ENCODE measurements around the gene SYAP1. TPM values are rescaled to one million over a fixed set of nuclear protein-coding genes. Genes with fewer than 3 reads are reported as not detected.

Gene SYAP1
- total RNA-seq, 1 experiment from 2014 or later: 18.5 TPM

- TF ChIP-seq ZNF671 (CRISPR knock-in tag; IDR thresholded peaks at IDR 0.05) (no peak), CBFB (CRISPR knock-in tag; IDR thresholded peaks at IDR 0.05; ENCODE audit: low read depth) (no peak), E2F5 (CRISPR knock-in tag; IDR thresholded peaks at IDR 0.05) (no peak), ETV6 (CRISPR knock-in tag; IDR thresholded peaks at IDR 0.05) (no peak), ZNF396 (CRISPR knock-in tag; IDR thresholded peaks at IDR 0.05; ENCODE audit: borderline replicate concordance) (no peak), E2F1 (CRISPR knock-in tag; IDR thresholded peaks at IDR 0.05) (no peak), ZNF219 (CRISPR knock-in tag; IDR thresholded peaks at IDR 0.05; ENCODE audit: borderline replicate concordance) (no peak), ZBTB43 (CRISPR knock-in tag; IDR thresholded peaks at IDR 0.05) (no peak), ZSCAN18 (CRISPR knock-in tag; IDR thresholded peaks at IDR 0.05) (no peak)
Observed at GRCh38 chrX:16804923-16805464, 85.6 kb downstream of the SYAP1 start (continued).

- Mint-ChIP-seq H3K27ac (no peak overlapping the region), H3K9me3 (no peaks in the 10 kb centered on the region), H3K27me3 (ENCODE audit: low read depth) (no peaks in the 10 kb centered on the region), H3K4me3 (no peak overlapping the region), H3K4me1 (peaks cover 15% of the 10 kb centered on the region), H3K36me3 (peaks cover 5% of the 10 kb centered on the region; the same call in 1 of the 2 replicates)
- DNase-seq (ENCODE audit: low spot score) (no peak), ATAC-seq (peak; percentile 26; the same call in 1 of the 2 replicates)
- TF ChIP-seq USF1 (CRISPR knock-in tag; IDR thresholded peaks at IDR 0.05) (no peak), KAT7 (CRISPR knock-in tag; IDR thresholded peaks at IDR 0.05; ENCODE audit: borderline replicate concordance) (no peak), ETV6 (CRISPR knock-in tag; IDR thresholded peaks at IDR 0.05) (no peak), ZNF512 (CRISPR knock-in tag; IDR thresholded peaks at IDR 0.05; ENCODE audit: borderline replicate concordance) (no peak), USF2 (CRISPR knock-in tag; IDR thresholded peaks at IDR 0.05) (no peak), NFATC4 (CRISPR knock-in tag; IDR thresholded peaks at IDR 0.05) (no peak), ZNF281 (CRISPR knock-in tag; IDR thresholded peaks at IDR 0.05) (no peak), ERG (CRISPR knock-in tag; IDR thresholded peaks at IDR 0.05) (no peak), OVOL2 (CRISPR knock-in tag; IDR thresholded peaks at IDR 0.05; ENCODE audit: borderline replicate concordance) (no peak), MAX (CRISPR knock-in tag; IDR thresholded peaks at IDR 0.05) (no peak), SP1 (CRISPR knock-in tag; conservative IDR thresholded peaks at IDR 0.05) (no peak), FOXK1 (CRISPR knock-in tag; IDR thresholded peaks at IDR 0.05) (no peak), SMAD4 (CRISPR knock-in tag; IDR thresholded peaks at IDR 0.05) (no peak)
- POLR2A ChIA-PET: interaction anchor here (0.9 kb wide), 1 partner anchor 63 kb away, joined by 3 read pairs; the partner anchor contains the start of gene RBBP7
- CTCF ChIA-PET: no interaction called here
Observed at GRCh38 chrX:16807548-16807947, 88.1 kb downstream of the SYAP1 start.
